Parathyroid adenoma (tissue), 2 donors: Measurements from ENCODE around the gene TLCD3A.

Experiments used
- H2AFZ ChIP-seq: fragments of 300-600 bp; sonication (generic); one replicate; pipeline ENCODE4 v1.7.0; 2017; ENCODE audit warnings: antibody characterized with exemption, mild to moderate bottlenecking
- H3K27ac ChIP-seq: fragments of 300-600 bp; sonication (generic); one replicate; pipeline ENCODE4 v1.7.0; 2017
- H3K27me3 ChIP-seq: fragments of 300-600 bp; sonication (generic); one replicate; pipeline ENCODE4 v1.7.0; 2017; ENCODE audit warnings: low read length; ENCODE audit not compliant: control insufficient read depth, insufficient read depth
- H3K36me3 ChIP-seq: fragments of 300-600 bp; sonication (generic); one replicate; pipeline ENCODE4 v1.7.0; 2017; ENCODE audit warnings: low read length; ENCODE audit not compliant: control insufficient read depth, insufficient read depth
- H3K4me1 ChIP-seq: fragments of 300-600 bp; sonication (generic); one replicate; pipeline ENCODE4 v1.7.0; 2017; ENCODE audit warnings: control low read depth
- H3K4me2 ChIP-seq: fragments of 300-600 bp; sonication (generic); one replicate; pipeline ENCODE4 v1.7.0; 2017; ENCODE audit warnings: low read length
- H3K4me3 ChIP-seq: fragments of 300-600 bp; sonication (generic); one replicate; pipeline ENCODE4 v1.7.0; 2017; ENCODE audit warnings: low read depth, low read length
- H3K79me2 ChIP-seq: fragments of 300-600 bp; sonication (generic); one replicate; pipeline ENCODE4 v1.7.0; 2017; ENCODE audit warnings: control low read depth
- H3K9ac ChIP-seq: fragments of 300-600 bp; sonication (generic); one replicate; pipeline ENCODE4 v1.7.0; 2017; ENCODE audit warnings: mild to moderate bottlenecking
- H3K9me3 ChIP-seq: fragments of 300-600 bp; sonication (generic); one replicate; pipeline ENCODE4 v1.7.0; 2017; ENCODE audit warnings: low read length; ENCODE audit not compliant: control insufficient read depth
- TF ChIP-seq, protein P1 (sequence below): fragments of 300-600 bp; sonication (generic); IDR thresholded peaks from one replicate; pipeline ENCODE4 v1.7.0; 2017; ENCODE audit warnings: antibody characterized with exemption, mild to moderate bottlenecking
- donor health status: primary hyperparathyroidism.

Gene TLCD3A

DNA sequence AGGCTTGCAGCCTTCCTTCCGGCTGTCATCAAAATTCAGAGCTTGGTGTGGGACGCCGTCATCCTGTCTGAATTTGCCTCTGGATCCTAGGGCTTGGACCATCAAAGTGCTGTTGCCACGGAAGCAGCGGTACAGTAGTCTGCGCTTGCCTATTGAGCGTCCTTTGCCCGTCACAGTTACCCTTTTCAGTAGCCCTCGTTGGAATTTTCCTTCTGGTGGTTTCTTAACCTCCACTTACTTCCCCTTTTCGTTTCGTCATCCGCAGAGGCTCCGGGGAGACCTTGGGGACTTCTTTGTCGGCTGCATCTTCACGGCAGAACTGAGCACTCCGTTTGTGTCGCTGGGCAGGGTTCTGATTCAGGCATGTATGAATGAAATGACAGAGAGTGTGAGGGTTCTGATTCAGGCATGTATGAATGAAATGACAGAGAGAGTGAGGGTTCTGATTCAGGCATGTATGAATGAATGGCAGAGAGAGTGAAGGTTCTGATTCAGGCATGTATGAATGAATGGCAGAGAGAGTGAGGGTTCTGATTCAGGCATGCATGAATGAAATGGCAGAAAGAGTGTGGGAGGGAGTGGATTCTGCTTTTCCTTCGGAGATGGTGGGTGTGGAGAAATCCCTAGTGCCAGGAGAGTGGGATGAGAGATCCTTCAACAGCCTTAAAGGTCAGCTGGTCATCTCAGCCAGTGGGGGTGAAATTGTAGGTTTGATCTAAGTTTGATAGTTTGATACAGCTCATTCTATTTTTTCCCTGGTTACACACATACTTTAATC is 8.0 kb downstream of the TLCD3A start:
- Histone ChIP-seq H3K4me1 (no peaks in the 10 kb centered on the region), H3K27ac (no peak overlapping the region), H3K9ac (no peak overlapping the region), H2AFZ (no peak overlapping the region), H3K36me3 (no peaks in the 10 kb centered on the region), H3K79me2 (no peaks in the 10 kb centered on the region), H3K4me3 (no peak overlapping the region), H3K27me3 (no peaks in the 10 kb centered on the region), H3K9me3 (no peaks in the 10 kb centered on the region), H3K4me2 (no peak overlapping the region)
- TF ChIP-seq, protein P1, sequence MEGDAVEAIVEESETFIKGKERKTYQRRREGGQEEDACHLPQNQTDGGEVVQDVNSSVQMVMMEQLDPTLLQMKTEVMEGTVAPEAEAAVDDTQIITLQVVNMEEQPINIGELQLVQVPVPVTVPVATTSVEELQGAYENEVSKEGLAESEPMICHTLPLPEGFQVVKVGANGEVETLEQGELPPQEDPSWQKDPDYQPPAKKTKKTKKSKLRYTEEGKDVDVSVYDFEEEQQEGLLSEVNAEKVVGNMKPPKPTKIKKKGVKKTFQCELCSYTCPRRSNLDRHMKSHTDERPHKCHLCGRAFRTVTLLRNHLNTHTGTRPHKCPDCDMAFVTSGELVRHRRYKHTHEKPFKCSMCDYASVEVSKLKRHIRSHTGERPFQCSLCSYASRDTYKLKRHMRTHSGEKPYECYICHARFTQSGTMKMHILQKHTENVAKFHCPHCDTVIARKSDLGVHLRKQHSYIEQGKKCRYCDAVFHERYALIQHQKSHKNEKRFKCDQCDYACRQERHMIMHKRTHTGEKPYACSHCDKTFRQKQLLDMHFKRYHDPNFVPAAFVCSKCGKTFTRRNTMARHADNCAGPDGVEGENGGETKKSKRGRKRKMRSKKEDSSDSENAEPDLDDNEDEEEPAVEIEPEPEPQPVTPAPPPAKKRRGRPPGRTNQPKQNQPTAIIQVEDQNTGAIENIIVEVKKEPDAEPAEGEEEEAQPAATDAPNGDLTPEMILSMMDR, result no peak

DNA sequence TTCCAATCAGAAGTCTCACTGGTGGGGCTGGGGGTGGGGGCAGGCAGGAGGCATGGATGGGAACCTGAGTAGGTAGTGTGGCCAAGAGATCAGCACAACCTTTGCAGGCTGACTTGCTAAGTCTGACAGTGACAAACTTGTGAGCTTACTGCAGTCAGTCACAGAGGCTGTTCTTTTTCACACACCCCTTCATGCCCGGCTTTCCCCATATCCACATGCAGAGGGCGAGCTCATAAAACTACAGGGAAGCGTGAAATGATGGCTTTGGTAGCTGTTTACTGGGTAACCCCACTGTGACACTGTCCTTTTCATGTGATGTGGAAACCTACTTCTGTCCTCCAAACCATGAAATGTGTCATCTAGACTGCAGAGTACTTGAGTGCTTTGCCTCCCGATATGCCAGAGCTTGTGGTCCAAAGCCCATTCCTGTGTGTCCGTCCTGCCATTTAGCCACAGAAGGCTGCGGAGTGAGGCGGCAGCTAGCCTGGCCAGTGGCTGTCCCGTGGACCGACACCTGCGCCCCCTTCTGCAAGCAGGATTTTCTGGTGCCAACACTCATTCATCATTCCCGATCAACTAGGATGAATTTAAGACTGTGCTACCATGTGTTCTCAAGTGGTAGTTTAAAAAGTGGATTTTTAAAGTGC is 9.9 kb downstream of the TLCD3A start:
- Histone ChIP-seq H2AFZ (no peak overlapping the region), H3K79me2 (no peaks in the 10 kb centered on the region)

DNA sequence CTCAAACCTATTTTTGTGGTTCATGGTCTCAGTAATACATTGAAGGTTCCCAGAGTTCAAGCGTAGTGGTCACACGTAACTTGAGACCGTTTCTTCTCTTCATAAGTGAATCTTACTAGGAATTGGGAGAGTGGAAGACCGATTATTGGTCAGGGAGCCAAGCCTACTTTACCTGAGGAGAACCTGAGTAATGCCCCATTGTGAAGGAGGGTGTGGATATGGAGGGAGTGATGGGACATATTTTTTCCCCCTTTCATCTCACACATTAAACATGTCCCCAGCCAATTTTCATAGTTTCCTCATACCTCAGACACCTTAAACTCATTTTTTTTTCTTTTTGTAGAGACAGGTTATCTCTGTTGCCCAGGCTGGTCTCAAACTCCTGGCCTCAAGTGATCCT is 10.7 kb downstream of the TLCD3A start:
- no peaks in the 10 kb centered on the region for H3K9me3 ChIP-seq
- H3K9ac ChIP-seq, result no peak overlapping the region
- TF ChIP-seq, protein P1, result no peak
- no peak overlapping the region for H3K4me2 ChIP-seq
- no peaks in the 10 kb centered on the region for H3K27me3 ChIP-seq
- no peak overlapping the region for H2AFZ ChIP-seq
- no peak overlapping the region for H3K4me3 ChIP-seq
- H3K27ac ChIP-seq, result no peak overlapping the region
- H3K36me3 ChIP-seq, result no peaks in the 10 kb centered on the region
- no peaks in the 10 kb centered on the region for H3K4me1 ChIP-seq
- H3K79me2 ChIP-seq, result no peaks in the 10 kb centered on the region

More for the DNA sequence above, 9.9 kb downstream of the TLCD3A start:
- H3K9ac ChIP-seq, result no peak overlapping the region
- no peak overlapping the region for H3K27ac ChIP-seq
- H3K9me3 ChIP-seq, result no peaks in the 10 kb centered on the region
- H3K4me3 ChIP-seq, result no peak overlapping the region
- H3K36me3 ChIP-seq, result no peaks in the 10 kb centered on the region
- TF ChIP-seq, protein P1, result no peak
- no peaks in the 10 kb centered on the region for H3K4me1 ChIP-seq
- no peak overlapping the region for H3K4me2 ChIP-seq
- H3K27me3 ChIP-seq, result no peaks in the 10 kb centered on the region

DNA sequence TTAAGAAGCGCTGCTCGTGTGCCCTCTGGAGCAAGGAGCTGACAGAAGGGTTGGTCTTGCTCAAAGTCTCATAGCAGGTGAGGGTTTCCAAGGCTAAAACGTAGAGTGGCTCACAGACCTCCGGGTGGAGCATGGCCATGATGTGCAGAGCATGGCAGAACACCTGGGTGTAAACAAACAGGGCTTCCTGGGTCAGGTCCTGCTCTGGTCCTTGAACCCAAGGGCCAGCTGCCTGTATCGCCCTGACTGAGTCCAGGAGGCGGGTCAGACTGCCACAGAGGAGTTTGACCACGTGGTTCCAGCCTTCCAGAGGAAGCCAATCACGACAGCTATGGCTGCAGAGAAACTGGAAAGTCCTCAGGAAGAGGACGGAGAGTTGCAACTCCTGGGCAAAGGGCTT is 12.5 kb downstream of the TLCD3A start:
- no peak overlapping the region for H3K4me3 ChIP-seq
- H3K27ac ChIP-seq, result no peak overlapping the region
- H3K9me3 ChIP-seq, result no peaks in the 10 kb centered on the region
- no peaks in the 10 kb centered on the region for H3K27me3 ChIP-seq
- no peaks in the 10 kb centered on the region for H3K4me1 ChIP-seq
- TF ChIP-seq, protein P1, result no peak
- H3K79me2 ChIP-seq, result no peaks in the 10 kb centered on the region
- H3K4me2 ChIP-seq, result no peak overlapping the region
- no peaks in the 10 kb centered on the region for H3K36me3 ChIP-seq
- H3K9ac ChIP-seq, result no peak overlapping the region
- H2AFZ ChIP-seq, result no peak overlapping the region
